Esophagus squamous epithelium (tissue), 5 donors: ENCODE results near the gene CTPS1. TPM values are rescaled to one million over a fixed set of nuclear protein-coding genes. Genes with fewer than 3 reads are reported as not detected.

Experiments used
- DNase-seq: peaks from one replicate; lab custom pipeline; 2025; lab: John Stamatoyannopoulos, UW
- H3K27ac ChIP-seq, 4 donors: fragments of 200-600 bp; sonication (generic); one replicate each; pipeline ENCODE4 v1.5.1; 2016 to 2019; ENCODE audit warnings: mild to moderate bottlenecking in 1 of 4
- H3K27me3 ChIP-seq, 4 donors: fragments of 200-600 bp; sonication (generic); 1 replicate in 3 of 4; 2 replicates in 1 of 4; pipeline versions ENCODE4 v1.5.1 to v1.6.0; 2017 to 2021; ENCODE audit warnings: antibody characterized with exemption in 1 of 4
- H3K36me3 ChIP-seq, 3 donors: fragments of 200-600 bp; sonication (generic); one replicate each; pipeline ENCODE4 v1.5.1; 2016 to 2019
- H3K4me1 ChIP-seq, 3 donors: fragments of 200-600 bp; sonication (generic); one replicate each; pipeline ENCODE4 v1.5.1; 2017 to 2019
- H3K4me3 ChIP-seq, 4 donors: fragments of 200-600 bp; sonication (generic); 1 replicate in 3 of 4; 2 replicates in 1 of 4; pipeline ENCODE4 v1.5.1; 2016 to 2019; ENCODE audit warnings: mild to moderate bottlenecking in 2 of 4, moderate library complexity in 1 of 4
- H3K9me3 ChIP-seq, 3 donors: fragments of 200-600 bp; sonication (generic); one replicate each; pipeline ENCODE4 v1.5.1; 2016 to 2019
- CTCF ChIP-seq, 6 experiments: fragments of 450-650 bp in 4 of 6; fragments of 200-600 bp in 2 of 6; sonication (generic) in 2 of 6; IDR thresholded peaks; one replicate each; pipeline ENCODE4 v1.5.1; 2016 to 2019; ENCODE audit warnings: antibody characterized with exemption in 6 of 6, mild to moderate bottlenecking in 4 of 6, moderate library complexity in 4 of 6
- POLR2A ChIP-seq, 4 donors: fragments of 450-650 bp; IDR thresholded peaks; one replicate each; pipeline ENCODE4 v1.6.1; 2017; ENCODE audit warnings: antibody characterized with exemption in 4 of 4, mild to moderate bottlenecking in 4 of 4, moderate library complexity in 3 of 4
- WGBS, 2 donors: methylation state at CpG; one replicate each; pipeline ENCODE4 v1.1.5; 2018; 5-methylcytosine and 5-hydroxymethylcytosine counted together
- intact Hi-C: fragments of 100-400 bp; cut with DNase I; formaldehyde crosslinking; loops from one replicate; pipeline ENCODE4 v1.15.0; 2022
- total RNA-seq, 4 donors: library from RNA; depleted of rRNA; stranded (reverse); fragments of >200 nt; gene quantifications; one replicate each; pipeline ENCODE4 v1.1.0, GENCODE V29; 2016
- donor health status: DM: yes; HTN: yes; CAD: no.

Gene CTPS1
- total RNA-seq, 4 donors from 2014 or later = 14.6 to 42.8 (median 23.7) TPM

DNA sequence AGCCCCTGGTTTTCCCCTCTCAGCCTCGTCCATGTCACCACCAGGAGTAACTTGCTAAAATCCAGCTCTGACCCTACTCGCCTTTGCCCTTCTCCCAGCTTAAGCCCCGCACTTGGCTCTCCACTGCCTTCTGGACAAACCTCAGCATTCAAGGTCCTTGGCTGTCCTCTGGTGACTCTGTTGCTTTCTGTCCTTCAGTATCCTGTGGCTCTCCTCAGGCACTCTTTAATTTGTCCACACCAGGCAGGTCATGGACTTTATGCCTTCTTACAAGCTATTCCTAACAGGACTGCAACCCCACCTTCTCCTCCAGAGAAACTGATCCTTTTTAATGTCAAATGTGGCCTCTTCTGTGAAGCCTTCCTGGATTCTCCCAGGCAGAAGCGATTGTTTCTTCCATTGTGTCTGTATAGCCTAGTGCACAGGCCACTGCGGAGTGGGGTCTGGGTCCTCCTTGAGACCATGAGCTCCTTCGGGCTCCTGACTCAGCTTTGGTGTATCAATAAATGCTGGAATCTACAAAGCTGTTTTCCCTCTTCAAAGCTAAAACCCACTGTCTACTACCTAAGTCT lies 26.7 kb upstream of the CTPS1 start:
- Histone ChIP-seq H3K27ac (no peak overlapping the region), H3K27me3 (peaks cover 0 to 17% (median 0%) of the 10 kb centered on the region in 4 donors), H3K36me3 (no peaks in the 10 kb centered on the region), H3K4me3 (no peak overlapping the region), H3K4me1 (peaks cover 0 to 21% (median 3%) of the 10 kb centered on the region in 3 donors), H3K9me3 (no peaks in the 10 kb centered on the region)
- 32 to 39% methylated on average over 6 of the region's 6 CpGs for WGBS, 2 donors
- TF ChIP-seq CTCF (IDR thresholded peaks at IDR 0.05) = no peak
- no peak for TF ChIP-seq POLR2A (IDR thresholded peaks at IDR 0.05)
- intact Hi-C loops = no loop called here
- DNase-seq = no peak

DNA sequence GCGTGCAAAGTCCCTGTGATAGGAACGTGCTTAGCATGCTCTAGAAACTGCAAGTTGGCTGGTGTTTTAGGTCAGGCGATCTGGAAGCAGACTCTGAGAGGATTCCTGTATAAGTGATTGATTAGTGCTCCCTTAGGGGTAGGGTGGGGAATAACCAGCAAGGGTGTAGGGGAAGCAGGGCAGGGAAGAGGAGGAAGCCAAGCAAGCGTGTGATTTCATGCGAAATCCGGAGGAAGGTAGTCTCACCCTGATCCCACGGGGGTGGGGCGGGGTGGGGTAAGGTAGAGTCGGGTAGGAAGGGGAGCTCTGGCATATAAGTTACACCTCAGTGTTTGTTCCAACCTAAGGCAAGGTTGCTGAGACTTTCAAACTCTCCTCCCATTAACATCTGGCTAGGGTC lies 24.9 kb upstream of the CTPS1 start:
- Histone ChIP-seq H3K27me3 (peaks cover 0 to 17% (median 0%) of the 10 kb centered on the region in 4 donors), H3K4me3 (no peak overlapping the region), H3K36me3 (no peaks in the 10 kb centered on the region), H3K9me3 (no peaks in the 10 kb centered on the region), H3K4me1 (peaks cover 0 to 9% (median 0%) of the 10 kb centered on the region in 3 donors), H3K27ac (no peak overlapping the region)
- WGBS, 2 donors = 14 to 23% methylated on average over 8 to 9 of the region's 9 CpGs
- no peak for DNase-seq
- no peak for TF ChIP-seq CTCF (IDR thresholded peaks at IDR 0.05)
- TF ChIP-seq POLR2A (IDR thresholded peaks at IDR 0.05) = no peak
- intact Hi-C loops = no loop called here

GRCh38 chr1:40955266-40955665 lies 24.2 kb upstream of the CTPS1 start:
- no peak for TF ChIP-seq CTCF (IDR thresholded peaks at IDR 0.05)
- WGBS, 2 donors = 66 to 70% methylated on average over 5 of the region's 5 CpGs
- intact Hi-C loops = no loop called here
- peaks cover 0 to 9% (median 0%) of the 10 kb centered on the region in 3 donors for H3K4me1 ChIP-seq
- no peak for DNase-seq
- H3K9me3 ChIP-seq = no peaks in the 10 kb centered on the region
- H3K4me3 ChIP-seq = no peak overlapping the region
- no peak overlapping the region for H3K27ac ChIP-seq
- no peaks in the 10 kb centered on the region for H3K36me3 ChIP-seq
- peaks cover 0 to 17% (median 0%) of the 10 kb centered on the region in 4 donors for H3K27me3 ChIP-seq

DNA sequence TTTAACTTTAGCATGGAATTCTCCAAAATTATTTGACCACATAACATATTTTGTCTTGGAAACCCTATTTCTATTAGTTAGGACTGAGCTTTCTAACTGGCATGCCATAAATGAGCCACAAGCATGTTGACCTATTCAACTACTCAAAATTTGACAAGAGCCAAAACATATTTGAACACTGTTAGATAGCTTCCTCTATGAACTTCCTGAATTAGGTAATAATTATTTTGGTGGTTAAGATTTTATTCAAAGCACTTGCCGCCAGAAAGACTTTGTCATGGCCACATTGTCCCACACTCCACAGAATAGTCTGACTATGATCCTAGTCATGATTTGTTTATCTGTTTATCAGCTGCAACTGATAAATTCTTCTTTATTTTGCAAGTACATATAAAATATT lies 23.1 kb upstream of the CTPS1 start:
- Histone ChIP-seq H3K36me3 (no peaks in the 10 kb centered on the region), H3K9me3 (no peaks in the 10 kb centered on the region), H3K27ac (no peak overlapping the region), H3K4me1 (peaks cover 0 to 9% (median 0%) of the 10 kb centered on the region in 3 donors), H3K4me3 (no peak overlapping the region), H3K27me3 (peaks cover 0 to 17% (median 0%) of the 10 kb centered on the region in 4 donors)
- no peak for DNase-seq
- TF ChIP-seq POLR2A (IDR thresholded peaks at IDR 0.05) (no peak), CTCF (IDR thresholded peaks at IDR 0.05) (no peak)
- WGBS, 2 donors = 47 to 50% methylated on average over 1 of the region's 1 CpG
- intact Hi-C loops = no loop called here

DNA sequence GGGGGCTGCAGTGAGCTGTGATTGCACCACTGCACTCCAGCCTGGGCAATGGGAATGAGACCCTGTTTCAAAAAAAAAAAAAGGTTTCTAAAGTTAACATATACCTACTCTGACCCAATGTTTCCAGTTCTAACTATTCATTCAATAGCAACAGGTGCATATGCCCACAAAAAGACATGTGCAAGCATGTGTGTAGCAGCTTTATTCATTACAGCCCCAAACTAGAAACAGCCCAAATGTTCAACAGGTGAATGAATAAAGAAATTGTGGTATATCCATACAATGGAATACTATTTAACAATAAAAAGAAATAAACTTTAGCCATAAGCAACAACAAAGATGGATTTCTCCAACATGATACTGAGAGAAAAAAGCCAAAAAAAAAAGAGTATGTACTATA lies 21.3 kb upstream of the CTPS1 start:
- Histone ChIP-seq H3K27me3 (peaks cover 0 to 12% (median 0%) of the 10 kb centered on the region in 4 donors), H3K9me3 (no peaks in the 10 kb centered on the region), H3K27ac (no peak overlapping the region), H3K36me3 (no peaks in the 10 kb centered on the region), H3K4me3 (no peak overlapping the region), H3K4me1 (peaks cover 0 to 4% (median 0%) of the 10 kb centered on the region in 3 donors)
- TF ChIP-seq POLR2A (IDR thresholded peaks at IDR 0.05) (no peak), CTCF (IDR thresholded peaks at IDR 0.05) (no peak)
- DNase-seq = no peak
- intact Hi-C loops = no loop called here
